Stimulated activated CD4-positive, alpha-beta T cell treated with anti-CD3 and anti-CD28 coated beads, Interleukin-12 subunit alpha, Interleukin-12 subunit beta, amount 100 ng/mL, for 48 hours (primary cell): ENCODE results near the gene SMARCE1.

Source experiments
- DNase-seq, 3 donors: peaks; one replicate each; pipeline ENCODE4 v3.0.0-alpha.2; 2020; ENCODE audit warnings: low read depth in 2 of 3, low spot score in 1 of 3

The SMARCE1 gene

DNA sequence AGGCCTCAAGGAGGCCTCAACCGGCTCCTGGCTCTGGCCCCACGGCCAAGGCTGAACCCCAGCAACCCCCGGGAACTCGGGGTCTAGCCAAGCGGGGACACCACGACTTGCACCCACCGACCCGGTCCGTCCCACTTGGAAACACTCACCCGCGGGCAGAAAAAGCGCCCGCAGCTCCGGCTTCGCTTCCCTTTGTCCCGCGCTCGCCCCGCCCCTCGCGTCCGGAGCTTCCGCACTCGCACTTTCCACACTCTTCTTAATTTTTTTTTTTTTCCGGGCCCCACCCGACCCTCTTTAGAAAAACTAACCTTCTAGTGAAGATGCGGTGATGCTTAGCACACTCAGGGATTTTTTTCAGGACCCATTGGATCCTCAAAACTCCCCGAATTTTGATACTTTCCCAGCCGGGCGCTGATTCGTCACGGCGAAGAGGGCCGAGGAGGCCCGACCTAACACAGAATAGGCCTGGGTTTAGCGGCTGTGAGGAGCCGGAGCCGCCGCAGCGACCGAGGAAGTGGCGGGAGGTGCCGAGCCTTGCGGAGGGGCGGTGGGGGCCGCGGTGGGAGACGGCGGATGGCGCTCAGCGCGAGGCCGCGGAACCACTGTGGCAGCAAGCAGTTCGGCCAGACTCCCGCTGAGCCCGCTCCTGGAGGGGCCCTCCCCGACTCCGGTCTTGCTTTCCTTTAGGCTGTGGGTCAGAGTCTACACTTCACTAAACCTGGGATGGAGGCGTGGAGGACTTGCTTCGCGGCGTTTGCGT is at the start of gene SMARCE1:
TSS of gene SMARCE1 (minus strand) at position 195 of the 760 bp plus-strand sequence. CDS start 2,016 bp downstream, outside the sequence.
- peak; percentile 42 to 60 (median 47) for DNase-seq

DNA sequence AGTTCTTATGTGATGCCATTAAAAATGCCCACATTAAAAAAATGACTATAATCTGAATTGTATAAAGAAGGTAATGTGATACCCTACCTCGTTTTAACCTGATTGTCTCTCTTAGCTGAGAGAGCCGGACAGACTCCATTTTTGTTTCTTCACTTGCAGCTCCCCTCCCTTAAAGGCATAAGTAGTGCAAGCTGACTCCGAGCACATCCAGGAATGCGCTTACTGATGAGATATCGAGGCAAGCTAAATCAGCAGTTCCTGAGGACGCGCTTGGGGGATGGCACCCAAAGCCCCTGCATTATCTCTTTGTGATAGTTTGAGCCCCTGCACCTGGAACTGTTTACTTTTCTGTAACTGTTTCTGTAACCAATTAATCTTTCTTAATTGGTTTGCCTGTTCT is 49.7 kb upstream of the SMARCE1 start:
- DNase-seq, result no peak

DNA sequence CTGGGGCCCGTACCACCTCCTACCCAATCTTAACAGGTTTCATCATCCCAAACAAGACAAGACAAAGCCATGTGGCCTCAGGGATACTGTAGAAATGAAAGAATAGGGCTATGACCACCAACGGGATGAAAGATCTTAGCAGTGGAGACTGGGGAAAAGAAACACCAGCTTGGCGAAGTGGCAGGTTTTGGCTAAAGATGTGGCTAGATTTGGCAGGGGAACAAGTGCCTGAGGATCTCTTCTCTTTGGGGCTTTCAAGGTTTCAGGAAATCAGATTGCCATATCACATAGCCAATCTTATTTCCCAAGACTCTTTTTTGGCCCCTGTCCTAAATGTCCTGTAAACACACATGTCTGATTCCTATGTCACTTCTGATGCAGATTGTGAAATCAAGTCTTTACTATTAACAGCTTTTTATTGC is 49.0 kb upstream of the SMARCE1 start:
- no peak for DNase-seq

DNA sequence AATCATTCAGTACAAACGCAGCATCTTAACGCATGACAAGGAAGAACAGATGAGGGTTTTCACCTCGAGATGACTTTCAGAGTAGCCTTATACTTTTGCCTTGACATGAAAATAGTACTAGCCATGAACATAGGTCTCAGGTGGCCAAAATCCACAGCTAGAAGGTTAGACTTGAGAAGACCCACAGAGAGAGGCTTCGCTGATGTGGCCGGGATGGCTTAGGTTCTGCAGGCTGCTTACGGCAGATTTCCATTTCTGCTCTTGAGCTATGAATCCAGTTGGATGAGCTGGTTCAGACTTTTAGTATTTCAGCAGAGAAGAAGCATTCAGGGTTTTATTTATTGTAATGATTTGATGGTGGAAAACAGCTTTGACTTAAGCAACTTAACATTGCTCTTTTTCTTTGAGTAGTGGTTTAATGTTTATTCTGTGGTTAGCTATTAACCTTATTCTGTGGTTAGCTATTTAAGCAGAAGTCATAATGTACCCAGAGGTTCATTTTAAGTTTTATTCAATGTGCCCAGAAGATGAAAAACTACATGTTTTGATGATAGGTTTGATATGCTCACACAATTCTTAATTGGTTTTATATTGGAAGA is 48.4 kb upstream of the SMARCE1 start:
- DNase-seq, result no peak

DNA sequence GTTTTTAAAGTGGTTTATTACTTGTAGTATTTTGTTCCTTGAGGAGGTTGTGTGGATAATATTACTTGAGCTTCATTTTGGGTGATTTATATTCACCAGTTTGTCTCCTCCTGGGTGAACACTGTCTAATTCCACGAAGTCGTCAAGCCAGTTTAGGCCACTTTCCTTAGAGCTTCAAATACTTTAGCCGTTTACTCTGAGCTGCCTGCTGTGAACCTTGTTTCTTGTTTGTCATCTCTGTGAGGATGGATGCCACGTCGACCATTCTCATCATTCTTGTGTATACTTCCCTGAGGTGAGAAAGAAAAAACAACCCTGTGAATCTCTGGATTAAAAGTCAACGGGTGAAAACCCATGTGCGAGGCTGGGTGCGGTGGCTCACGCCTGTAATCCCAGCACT is 47.0 kb upstream of the SMARCE1 start:
- DNase-seq, result no peak

DNA sequence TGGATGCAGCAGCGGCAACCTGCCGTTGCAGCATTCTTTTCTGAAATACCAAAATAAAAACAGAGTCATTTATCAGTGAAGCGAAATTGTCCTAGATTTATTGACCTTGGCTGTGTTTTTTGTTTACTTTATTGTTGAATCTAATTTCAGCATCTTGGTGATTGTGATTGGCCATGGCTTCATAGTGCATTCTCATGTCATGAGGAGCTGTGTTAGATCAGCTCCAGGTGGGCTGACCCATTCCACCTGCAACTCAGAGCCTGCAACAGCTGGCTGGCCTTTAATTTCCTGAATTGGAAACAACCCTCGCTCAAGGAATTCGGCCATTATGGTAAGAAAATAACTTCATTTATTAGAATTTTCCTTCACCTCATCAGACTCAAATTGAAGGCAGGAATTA is 39.5 kb upstream of the SMARCE1 start:
- no peak for DNase-seq

DNA sequence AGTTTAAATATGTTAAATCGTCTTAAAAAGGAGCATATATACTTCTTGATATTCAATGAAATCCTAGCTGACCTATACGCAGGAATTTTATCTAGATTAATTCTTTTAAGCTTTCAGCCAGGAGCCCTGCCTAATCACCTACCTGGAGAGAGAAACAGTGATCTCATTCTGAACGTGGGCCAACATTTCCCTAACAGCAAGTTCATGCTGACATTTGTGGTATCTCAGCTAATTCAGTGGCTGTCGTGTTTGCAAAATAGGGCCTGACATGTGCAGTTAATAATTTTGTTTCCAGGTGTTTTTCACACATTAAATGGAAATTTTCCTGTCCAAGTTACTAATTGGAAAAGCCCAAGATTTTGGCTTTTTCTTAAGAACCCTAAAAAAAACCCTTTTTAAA is 38.6 kb upstream of the SMARCE1 start:
- DNase-seq, result no peak

DNA sequence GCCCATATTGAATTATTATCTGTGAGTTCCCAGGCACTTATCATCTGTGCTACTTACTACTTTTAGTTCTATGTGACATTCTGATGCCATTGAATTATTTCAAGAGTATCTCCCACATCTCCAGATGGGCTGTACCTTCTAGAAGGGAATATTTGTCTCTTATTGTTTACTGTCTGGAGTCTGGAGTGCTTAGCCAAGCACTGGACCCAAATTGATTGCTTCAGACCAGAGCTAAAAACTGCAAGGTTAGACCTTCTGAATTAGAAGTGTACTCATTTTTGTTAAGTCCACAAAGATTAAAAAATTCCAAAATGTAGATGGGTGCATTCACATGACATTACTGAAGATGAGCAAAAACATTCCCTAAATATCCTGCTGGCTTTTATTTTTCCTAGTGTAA is 33.4 kb upstream of the SMARCE1 start:
- no peak for DNase-seq

DNA sequence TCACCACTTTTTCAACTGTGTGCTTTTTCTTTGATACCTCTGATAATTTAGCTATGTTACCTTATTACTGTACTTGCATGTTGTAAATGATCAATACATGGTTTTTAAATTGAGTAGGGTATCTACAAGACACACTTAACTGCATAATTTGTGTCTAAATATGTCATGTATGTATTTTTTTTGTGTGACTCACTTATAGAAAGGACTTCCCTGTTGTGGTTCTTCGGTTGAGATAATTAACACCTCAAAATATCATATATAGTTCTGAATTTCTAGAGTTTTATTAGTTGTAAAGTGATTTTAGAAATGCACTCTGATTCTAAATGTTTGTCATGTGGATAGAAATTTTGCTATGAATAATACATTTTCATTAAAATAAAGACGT is 31.9 kb upstream of the SMARCE1 start:
- no peak for DNase-seq

DNA sequence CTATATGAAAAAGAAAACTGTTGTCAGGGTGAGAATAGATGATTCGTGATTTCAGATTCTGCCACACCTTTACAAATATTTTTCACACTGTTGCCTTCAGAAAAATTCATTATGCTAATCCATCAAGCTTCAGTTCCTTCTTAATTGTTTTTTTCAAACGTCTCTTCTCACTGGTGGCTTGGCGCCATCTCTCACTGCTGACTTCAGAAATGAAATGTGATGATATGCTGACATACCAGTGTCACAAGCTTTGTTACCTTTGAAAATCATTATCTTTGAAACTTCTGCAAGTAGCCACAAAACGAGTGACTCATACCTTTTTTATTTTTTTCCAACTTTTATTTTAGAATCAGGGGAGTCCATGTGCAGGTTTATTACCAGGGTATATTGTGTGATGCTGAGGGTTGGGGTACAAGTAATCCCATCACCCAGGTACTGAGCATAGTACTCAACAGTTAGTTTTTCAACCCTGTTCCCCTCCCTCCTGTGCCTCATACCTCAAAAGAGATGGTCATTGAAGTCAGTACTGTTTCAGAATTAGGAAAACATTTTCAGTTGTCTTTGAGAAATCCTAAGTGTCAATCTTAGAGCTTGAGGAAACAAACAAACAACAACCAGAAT is 31.4 kb upstream of the SMARCE1 start:
- no peak for DNase-seq

DNA sequence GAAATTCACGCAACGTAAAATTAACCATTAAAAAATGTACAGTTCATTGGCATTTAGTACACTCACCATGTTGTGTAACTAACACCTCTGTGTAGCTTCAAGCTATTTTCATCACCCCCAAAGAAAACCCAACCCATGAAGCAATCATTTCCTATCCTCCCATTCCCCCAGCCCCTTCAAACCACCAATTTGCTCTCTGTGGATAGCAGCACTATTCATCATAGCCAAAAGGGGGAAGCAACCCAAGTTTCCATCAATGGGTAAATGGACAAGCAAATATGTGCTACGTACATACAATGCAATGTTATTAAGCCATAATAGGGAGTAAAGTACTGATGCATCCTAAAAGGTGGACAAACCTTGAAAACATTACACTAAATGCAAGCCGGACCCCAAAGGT is 28.3 kb upstream of the SMARCE1 start:
- no peak for DNase-seq

DNA sequence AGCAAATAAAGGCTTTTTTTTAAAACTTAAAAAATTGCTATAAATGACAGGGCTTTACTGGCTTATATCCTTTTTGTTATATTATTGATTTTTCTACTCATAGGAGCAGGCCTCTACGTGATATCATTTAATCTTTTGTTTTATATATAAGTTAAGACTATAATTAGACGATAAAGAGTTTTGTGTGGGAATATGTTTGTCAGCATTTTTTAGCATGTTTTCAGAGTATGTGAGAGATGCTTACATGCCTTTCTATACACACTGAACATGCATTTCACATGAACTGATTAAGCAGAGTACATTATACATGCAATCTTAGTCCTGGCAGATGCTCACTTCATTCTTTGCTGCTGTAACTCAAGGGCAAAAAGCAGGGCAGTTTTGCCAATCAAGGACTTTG is 25.0 kb upstream of the SMARCE1 start:
- DNase-seq, result no peak

DNA sequence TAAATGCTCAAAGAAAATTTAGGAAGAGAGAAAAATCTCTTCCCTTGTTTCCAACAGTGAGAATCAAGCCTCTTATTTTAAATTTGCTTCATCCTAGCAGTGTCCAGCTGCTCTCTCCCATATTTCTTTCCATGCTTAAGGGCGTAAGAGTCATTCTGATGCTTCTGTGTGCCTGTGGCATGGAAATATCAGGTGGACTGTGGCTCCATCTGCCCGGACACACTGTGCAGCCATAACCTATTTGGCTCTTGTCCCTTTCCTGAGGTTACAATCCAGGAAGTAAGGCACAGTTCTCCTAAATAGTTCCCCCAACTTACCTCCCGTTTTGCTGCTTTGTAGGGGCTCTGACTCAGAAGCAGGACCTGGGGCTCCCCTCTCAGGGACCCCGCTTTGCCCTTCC is 23.7 kb upstream of the SMARCE1 start:
- DNase-seq, result no peak

DNA sequence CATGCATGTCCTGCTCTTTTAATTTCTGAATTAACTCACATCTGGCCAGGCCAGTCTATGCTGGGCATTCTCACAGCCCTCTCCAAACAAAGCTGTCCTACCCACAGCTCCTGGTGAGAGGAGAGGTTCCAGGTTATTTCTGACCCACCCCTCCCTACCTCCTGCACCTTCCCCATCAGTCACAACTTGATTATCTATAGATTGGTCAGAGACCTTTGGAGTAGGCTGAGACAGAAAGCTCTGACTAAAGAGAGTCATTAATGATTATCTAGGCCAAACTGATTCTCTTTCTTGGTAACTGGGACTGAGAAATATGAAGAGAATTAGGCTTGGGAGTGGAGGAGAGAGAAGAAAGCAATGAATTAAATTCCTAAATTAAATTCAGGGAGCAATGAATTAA is 18.7 kb upstream of the SMARCE1 start:
- DNase-seq, result no peak

DNA sequence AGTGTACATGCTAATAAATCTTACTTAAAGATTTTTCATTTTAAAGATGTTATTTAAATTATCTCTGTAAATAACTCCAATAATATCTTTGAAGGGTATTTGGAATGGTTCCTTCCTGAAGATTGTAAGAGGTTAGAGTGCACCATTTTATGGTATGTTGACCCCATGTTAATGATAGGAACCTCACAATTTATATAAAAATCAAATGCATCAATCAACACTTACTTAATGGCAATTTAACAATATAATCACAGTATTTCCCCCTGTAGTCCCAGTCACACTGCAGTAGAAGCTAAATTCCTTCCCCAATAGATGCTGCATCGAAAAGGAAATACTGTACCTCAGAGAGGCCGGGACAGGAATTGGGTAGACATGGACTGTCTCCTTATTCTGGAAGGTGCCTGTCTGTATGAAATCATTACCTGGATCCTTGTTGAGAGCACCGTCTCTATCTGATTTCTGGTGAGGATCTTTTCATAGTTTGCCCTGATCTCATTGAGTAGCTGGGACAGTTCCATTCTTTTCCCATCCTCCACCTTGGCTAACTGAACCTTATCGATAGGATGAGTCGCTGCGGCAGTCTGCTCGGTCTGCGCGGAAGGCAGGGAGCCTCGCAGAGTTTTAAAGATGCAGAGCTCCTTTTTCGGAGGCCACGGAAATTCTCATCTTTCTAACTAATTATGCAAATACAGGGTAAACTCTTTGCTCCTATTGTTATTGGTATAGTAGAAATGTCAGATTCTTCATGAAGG is 17.1 kb upstream of the SMARCE1 start, which contains the start of gene KRT222:
TSS of gene KRT222 (minus strand) at position 596 of the 752 bp plus-strand sequence. CDS start at position 518, 78 bp downstream.
- no peak for DNase-seq

DNA sequence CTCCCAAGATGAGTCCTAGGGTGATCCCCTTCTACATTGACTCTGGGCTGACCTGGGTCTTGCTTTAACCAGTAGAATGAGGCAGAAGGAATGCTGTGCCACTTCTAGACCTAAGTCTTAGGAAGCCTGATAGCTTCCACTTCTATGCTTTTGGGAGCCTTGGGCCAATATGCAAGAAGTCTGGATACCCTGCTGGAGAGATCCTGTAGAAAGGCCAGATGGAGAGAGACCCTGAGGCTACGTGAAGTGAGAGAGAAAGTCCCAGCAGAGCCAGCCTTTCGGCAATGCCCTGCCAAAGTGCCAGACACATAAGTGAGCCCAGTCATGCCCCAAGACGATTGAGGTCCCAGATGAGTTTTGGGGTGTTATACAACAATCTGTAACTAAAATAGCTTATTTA is 15.6 kb upstream of the SMARCE1 start:
- no peak for DNase-seq

DNA sequence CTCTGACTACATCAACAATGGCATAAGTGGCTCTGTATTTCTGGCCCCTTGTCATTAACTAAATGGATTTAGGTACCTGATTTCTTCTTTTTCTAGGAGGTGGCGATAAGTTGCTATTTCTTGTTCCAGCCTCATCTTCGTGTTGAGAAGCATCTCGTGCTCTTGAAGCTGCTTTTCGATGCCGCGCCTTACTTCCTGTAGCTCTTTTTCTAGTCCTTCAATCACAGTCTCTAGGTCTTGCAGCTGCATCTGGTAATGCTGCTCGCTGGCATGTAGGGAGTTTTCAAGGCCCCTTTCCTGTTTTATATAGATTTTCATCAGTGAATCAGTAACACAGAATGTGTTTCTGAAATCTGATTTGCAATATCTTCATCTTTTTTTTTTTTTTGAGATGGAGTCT is 12.3 kb upstream of the SMARCE1 start:
- DNase-seq, result no peak

DNA sequence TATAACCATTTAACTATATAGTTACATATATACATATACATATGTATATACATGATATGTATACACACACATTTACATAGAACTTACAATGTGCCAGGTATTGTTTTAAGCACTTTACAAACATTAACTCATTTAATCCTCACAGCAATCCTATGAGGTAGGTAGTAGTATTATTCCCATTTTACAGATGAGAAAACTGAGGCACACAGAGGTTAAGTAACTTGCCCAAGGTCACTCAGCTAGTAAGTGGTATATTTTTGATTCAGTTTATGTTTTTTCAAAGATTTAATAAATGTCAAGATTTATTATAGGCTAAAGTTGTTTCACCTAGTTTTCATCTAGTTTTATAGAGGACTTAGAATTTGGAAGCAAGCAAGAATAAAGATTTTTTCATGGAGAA is 10.8 kb upstream of the SMARCE1 start:
- DNase-seq, result no peak

DNA sequence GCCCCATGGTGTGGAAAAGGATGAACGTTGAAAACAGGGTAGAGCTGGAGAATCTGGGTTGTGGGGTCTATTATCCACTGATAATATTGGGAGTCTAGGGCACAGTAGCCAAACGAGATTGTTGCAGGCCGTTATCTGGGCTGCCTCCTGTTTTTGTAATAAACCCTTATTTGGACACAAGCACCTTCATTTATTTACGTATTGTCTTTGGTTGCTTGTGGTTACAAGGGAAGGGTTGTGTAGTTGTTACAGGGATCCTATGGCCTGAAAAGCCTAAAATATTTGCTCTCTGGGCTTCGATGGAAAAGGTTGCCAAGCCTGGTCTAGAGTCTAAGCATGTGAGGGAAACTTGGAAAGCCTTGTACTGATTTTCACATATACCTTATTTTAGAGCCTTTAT is 4.3 kb upstream of the SMARCE1 start:
- DNase-seq, result no peak

DNA sequence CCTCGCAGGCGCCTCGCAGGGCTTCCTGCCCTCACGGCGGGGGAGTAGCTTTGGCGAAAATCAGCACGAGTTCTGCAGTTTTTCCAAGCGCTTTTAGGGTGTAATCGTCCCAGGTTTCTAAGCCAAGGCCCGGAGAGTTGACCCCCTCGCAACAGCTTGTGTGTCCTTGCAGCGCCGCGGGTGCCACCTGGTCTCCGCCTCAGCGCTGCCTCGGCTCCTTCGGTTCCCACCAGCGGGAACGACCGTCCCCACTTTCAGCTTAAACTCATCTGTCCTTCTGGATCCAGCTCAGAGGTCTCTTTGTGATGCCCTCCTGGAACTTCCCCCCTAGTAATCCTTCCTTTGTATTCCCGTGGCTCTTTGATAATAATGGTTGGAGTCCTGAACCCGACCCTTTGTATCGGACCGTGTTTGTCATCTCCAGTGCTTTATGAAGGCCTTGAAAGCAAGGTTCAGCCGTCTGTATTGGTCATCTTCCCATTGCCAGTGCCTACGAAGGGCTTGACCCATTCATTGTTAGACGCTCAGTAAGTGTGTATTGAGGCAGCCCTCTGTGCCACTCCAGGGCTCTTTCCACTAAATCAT is 858 bp upstream of the SMARCE1 start:
- DNase-seq, result peak in 1 of 3 donors; percentile 21
